Measurements from ENCODE around the gene DSC1.
"Not testable (repeated sequence)": the region's sequence is repeated elsewhere in the genome, so short reads cannot be mapped to it uniquely, and the experiment has no call there.

- not testable (repeated sequence) for TF ChIP-seq CTCF (optimal IDR thresholded peaks at IDR 0.05 in 1 of 3, IDR thresholded peaks at IDR 0.05 in 1 of 3, conservative IDR thresholded peaks at IDR 0.05 in 1 of 3; ENCODE audit: extremely low read depth in 1 of 3, insufficient read depth in 2 of 3, low read length in 3 of 3); EZH2 (IDR thresholded peaks at IDR 0.05; ENCODE audit: low read length)
Observed at GRCh38 chr18:31177369-31177768, 14.7 kb upstream of the DSC1 start.
